Measurements from ENCODE around the gene CENPX. TPM values are rescaled to one million over a fixed set of nuclear protein-coding genes. Genes with fewer than 3 reads are reported as not detected.
A peak's percentile ranks its signal among the peaks of the same experiment; 100 is the strongest.

Gene CENPX
- total and polyA plus RNA-seq, 2 of the 13 experiments (the other 11 are each of a cell fraction or from before 2014, with no cell fraction given) = 92.7 to 170 TPM

DNA sequence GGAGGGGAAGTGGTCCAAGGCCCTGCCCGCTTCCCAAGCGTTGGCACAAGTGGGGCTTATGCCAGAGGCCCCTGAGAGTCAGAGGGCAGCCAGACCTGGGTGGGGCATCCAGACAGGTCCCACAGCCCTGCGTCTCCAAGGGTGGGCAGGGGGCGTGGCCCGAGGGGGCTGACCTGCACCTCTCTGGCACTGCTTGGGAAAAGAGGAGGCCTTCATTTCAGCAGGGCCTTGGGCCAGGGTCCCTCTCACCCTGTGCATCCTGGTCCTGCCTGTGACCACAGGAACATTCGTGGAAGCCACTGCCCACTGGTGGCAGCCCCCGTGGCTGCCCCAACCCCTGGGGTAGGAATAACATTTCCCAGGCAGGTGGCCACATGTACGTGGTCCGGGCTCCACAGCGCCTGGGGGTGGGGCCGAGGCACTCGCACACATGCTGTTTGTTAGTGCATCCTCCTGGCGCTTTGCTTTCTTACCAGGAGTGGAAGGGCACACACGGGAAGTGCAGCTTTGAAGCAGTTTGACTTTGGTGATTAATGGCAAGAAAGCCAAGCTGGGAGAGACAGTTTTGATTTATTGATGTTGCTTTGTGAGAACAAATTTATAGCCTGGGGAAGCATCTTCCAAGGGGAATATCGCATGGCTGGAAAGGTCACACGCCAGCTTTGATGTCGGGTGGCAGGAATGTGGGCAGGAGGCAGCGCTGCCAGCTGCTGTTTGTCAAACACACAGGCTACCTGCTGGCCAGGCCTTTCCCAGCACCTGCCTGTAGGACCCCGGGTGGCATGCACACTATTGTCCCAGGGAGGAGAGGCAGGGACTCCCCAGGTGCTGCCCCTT is 4.3 kb downstream of the CENPX start (continued):
- no peak for TF ChIP-seq ZNF777 (CRISPR knock-in tag; IDR thresholded peaks at IDR 0.05)
- TF ChIP-seq NRL (CRISPR knock-in tag; IDR thresholded peaks at IDR 0.05; ENCODE audit: borderline replicate concordance) = no peak
- TF ChIP-seq, protein P1, sequence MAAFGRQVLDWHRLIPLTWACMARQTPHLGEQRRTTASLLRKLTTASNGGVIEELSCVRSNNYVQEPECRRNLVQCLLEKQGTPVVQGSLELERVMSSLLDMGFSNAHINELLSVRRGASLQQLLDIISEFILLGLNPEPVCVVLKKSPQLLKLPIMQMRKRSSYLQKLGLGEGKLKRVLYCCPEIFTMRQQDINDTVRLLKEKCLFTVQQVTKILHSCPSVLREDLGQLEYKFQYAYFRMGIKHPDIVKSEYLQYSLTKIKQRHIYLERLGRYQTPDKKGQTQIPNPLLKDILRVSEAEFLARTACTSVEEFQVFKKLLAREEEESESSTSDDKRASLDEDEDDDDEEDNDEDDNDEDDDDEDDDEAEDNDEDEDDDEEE (CRISPR knock-in tag; IDR thresholded peaks at IDR 0.05) = 0 out of 2 replicates have a peak, but pooled peaks have one; percentile 54
- TF ChIP-seq ZSCAN9 (CRISPR knock-in tag; IDR thresholded peaks at IDR 0.05; ENCODE audit: borderline replicate concordance) = no peak
- TF ChIP-seq, protein P2, sequence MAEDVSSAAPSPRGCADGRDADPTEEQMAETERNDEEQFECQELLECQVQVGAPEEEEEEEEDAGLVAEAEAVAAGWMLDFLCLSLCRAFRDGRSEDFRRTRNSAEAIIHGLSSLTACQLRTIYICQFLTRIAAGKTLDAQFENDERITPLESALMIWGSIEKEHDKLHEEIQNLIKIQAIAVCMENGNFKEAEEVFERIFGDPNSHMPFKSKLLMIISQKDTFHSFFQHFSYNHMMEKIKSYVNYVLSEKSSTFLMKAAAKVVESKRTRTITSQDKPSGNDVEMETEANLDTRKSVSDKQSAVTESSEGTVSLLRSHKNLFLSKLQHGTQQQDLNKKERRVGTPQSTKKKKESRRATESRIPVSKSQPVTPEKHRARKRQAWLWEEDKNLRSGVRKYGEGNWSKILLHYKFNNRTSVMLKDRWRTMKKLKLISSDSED (CRISPR knock-in tag; IDR thresholded peaks at IDR 0.05) = no peak
- TF ChIP-seq SIN3B (IDR thresholded peaks at IDR 0.05; ENCODE audit: low read length) = no peak
- TF ChIP-seq NKX3-1 (CRISPR knock-in tag; IDR thresholded peaks at IDR 0.05) = no peak
- no peak for TF ChIP-seq NR2F2 (IDR thresholded peaks at IDR 0.05; ENCODE audit: borderline replicate concordance, low read depth)
- peak; percentile 18 for TF ChIP-seq PRPF4 (IDR thresholded peaks at IDR 0.05; ENCODE audit: low read depth, low read length, poor library complexity, severe bottlenecking)
- TF ChIP-seq REL (CRISPR knock-in tag; conservative IDR thresholded peaks at IDR 0.05) = 0 out of 2 replicates have a peak, but pooled peaks have one; percentile 40
- TF ChIP-seq FIP1L1 (IDR thresholded peaks at IDR 0.05; ENCODE audit: borderline replicate concordance, insufficient read depth, low read depth, low read length) = no peak
- TF ChIP-seq ZSCAN20 (CRISPR knock-in tag; IDR thresholded peaks at IDR 0.05; ENCODE audit: borderline replicate concordance) = no peak
- TF ChIP-seq, protein P3, sequence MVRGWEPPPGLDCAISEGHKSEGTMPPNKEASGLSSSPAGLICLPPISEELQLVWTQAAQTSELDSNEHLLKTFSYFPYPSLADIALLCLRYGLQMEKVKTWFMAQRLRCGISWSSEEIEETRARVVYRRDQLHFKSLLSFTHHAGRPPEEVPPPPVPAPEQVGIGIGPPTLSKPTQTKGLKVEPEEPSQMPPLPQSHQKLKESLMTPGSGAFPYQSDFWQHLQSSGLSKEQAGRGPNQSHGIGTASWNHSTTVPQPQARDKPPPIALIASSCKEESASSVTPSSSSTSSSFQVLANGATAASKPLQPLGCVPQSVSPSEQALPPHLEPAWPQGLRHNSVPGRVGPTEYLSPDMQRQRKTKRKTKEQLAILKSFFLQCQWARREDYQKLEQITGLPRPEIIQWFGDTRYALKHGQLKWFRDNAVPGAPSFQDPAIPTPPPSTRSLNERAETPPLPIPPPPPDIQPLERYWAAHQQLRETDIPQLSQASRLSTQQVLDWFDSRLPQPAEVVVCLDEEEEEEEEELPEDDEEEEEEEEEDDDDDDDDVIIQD (CRISPR knock-in tag; IDR thresholded peaks at IDR 0.05; ENCODE audit: low read depth) = no peak
- TF ChIP-seq, protein P4, sequence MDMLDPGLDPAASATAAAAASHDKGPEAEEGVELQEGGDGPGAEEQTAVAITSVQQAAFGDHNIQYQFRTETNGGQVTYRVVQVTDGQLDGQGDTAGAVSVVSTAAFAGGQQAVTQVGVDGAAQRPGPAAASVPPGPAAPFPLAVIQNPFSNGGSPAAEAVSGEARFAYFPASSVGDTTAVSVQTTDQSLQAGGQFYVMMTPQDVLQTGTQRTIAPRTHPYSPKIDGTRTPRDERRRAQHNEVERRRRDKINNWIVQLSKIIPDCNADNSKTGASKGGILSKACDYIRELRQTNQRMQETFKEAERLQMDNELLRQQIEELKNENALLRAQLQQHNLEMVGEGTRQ (IDR thresholded peaks at IDR 0.05; ENCODE audit: low read depth, low read length) = no peak
- TF ChIP-seq, protein P4 (CRISPR knock-in tag; IDR thresholded peaks at IDR 0.05; ENCODE audit: borderline replicate concordance) = no peak
- TF ChIP-seq MED1 (CRISPR knock-in tag; IDR thresholded peaks at IDR 0.05) = no peak
- no peak for TF ChIP-seq KDM4B (CRISPR knock-in tag; IDR thresholded peaks at IDR 0.05)

Measured in HepG2 (cell line).